GM23338 (cell line): ENCODE data around the gene CHGA. TPM values are rescaled to one million over a fixed set of nuclear protein-coding genes. Genes with fewer than 3 reads are reported as not detected.

Experiments used
- ATAC-seq: fragments of 200-7000 bp; cut with Tn5 transposase; 3 replicates; pipeline ENCODE4 v1.9.1; 2020
- DNase-seq: peaks from one replicate; pipeline ENCODE4 v3.0.0-alpha.2; 2015; ENCODE audit warnings: low spot score
- H2AFZ ChIP-seq: fragments of 200-600 bp; sonication (generic); 2 replicates; pipeline ENCODE4 v1.8.0; 2016; ENCODE audit warnings: antibody characterized with exemption, mild to moderate bottlenecking, moderate library complexity
- H3F3A ChIP-seq: fragments of 200-600 bp; sonication (generic); replicated peaks from 2 replicates; pipeline ENCODE4 v1.8.0; 2017; ENCODE audit warnings: antibody characterized with exemption, mixed run types, low read depth
- H3K27ac ChIP-seq: fragments of 200-600 bp; sonication (generic); 2 replicates; pipeline ENCODE4 v1.6.1; 2016; ENCODE audit warnings: low read depth
- H3K27me3 ChIP-seq: fragments of 200-600 bp; sonication (generic); 2 replicates; pipeline ENCODE4 v1.8.0; 2016; ENCODE audit warnings: mild to moderate bottlenecking, mixed run types, moderate library complexity; ENCODE audit not compliant: insufficient read depth
- H3K36me3 ChIP-seq: fragments of 200-600 bp; sonication (generic); 2 replicates; pipeline ENCODE4 v1.8.0; 2016; ENCODE audit warnings: mild to moderate bottlenecking; ENCODE audit not compliant: insufficient read depth
- H3K4me1 ChIP-seq: fragments of 200-600 bp; sonication (generic); 2 replicates; pipeline ENCODE4 v1.8.0; 2016; ENCODE audit warnings: mild to moderate bottlenecking, moderate library complexity; ENCODE audit not compliant: insufficient read depth
- H3K4me2 ChIP-seq: fragments of 200-600 bp; sonication (generic); 2 replicates; pipeline ENCODE4 v1.7.1; 2017; ENCODE audit warnings: mixed run types
- H3K4me3 ChIP-seq: fragments of 200-600 bp; sonication (generic); 2 replicates; pipeline ENCODE4 v1.6.1; 2016; ENCODE audit warnings: mixed run types
- H3K79me2 ChIP-seq: fragments of 200-600 bp; sonication (generic); replicated peaks from 2 replicates; pipeline ENCODE4 v1.8.0; 2017; ENCODE audit warnings: mild to moderate bottlenecking; ENCODE audit not compliant: insufficient read depth
- H3K9me2 ChIP-seq: fragments of 200-600 bp; sonication (generic); 2 replicates; pipeline ENCODE4 v1.8.0; 2017; ENCODE audit not compliant: insufficient read depth
- H4K20me1 ChIP-seq: fragments of 200-600 bp; sonication (generic); replicated peaks from 2 replicates; pipeline ENCODE4 v1.8.0; 2017; ENCODE audit warnings: mild to moderate bottlenecking; ENCODE audit not compliant: insufficient read depth
- H3K27ac Mint-ChIP-seq: 2 replicates; pipeline ENCODE4 v1.8.0; 2020; ENCODE audit warnings: inconsistent platforms, mild to moderate bottlenecking, moderate library complexity, mixed read lengths
- H3K27me3 Mint-ChIP-seq: 3 replicates; pipeline ENCODE4 v1.8.0; 2022; ENCODE audit warnings: low read depth, mild to moderate bottlenecking, moderate library complexity, mixed read lengths, inconsistent platforms; ENCODE audit not compliant: insufficient read depth, poor library complexity
- H3K36me3 Mint-ChIP-seq: 3 replicates; pipeline ENCODE4 v1.8.0; 2021; ENCODE audit warnings: low read depth, mild to moderate bottlenecking, inconsistent platforms, moderate library complexity, mixed read lengths
- H3K4me1 Mint-ChIP-seq: 3 replicates; pipeline ENCODE4 v1.8.0; 2020; ENCODE audit warnings: mild to moderate bottlenecking, inconsistent platforms, mixed read lengths
- H3K4me3 Mint-ChIP-seq: 3 replicates; pipeline ENCODE4 v1.8.0; 2021; ENCODE audit warnings: moderate library complexity, mild to moderate bottlenecking, inconsistent platforms, mixed read lengths
- H3K9me3 Mint-ChIP-seq: 3 replicates; pipeline ENCODE4 v1.8.0; 2020; ENCODE audit warnings: moderate library complexity, mild to moderate bottlenecking, inconsistent platforms, mixed read lengths
- CREB1 ChIP-seq: fragments of 250-450 bp; sonication (Bioruptor Pico); IDR thresholded peaks from 2 replicates; pipeline ENCODE4 v1.5.0; 2020; ENCODE audit warnings: low read depth, mild to moderate bottlenecking, moderate library complexity
- ETS1 ChIP-seq: IDR thresholded peaks from 2 replicates; pipeline ENCODE4 v1.6.1; 2016; ENCODE audit warnings: antibody characterized with exemption
- EZH2 ChIP-seq: fragments of 200-600 bp; sonication (generic); IDR thresholded peaks from one replicate; pipeline ENCODE4 v1.8.0; 2017; ENCODE audit warnings: antibody characterized with exemption, mild to moderate bottlenecking, low read depth; ENCODE audit not compliant: unreplicated experiment
- EZH2phosphoT487 ChIP-seq: fragments of 200-600 bp; sonication (generic); IDR thresholded peaks from one replicate; pipeline ENCODE4 v1.8.1; 2018; ENCODE audit warnings: antibody characterized with exemption; ENCODE audit not compliant: unreplicated experiment
- JUNB ChIP-seq: IDR thresholded peaks from one replicate; pipeline ENCODE4 v1.6.1; 2016; ENCODE audit warnings: antibody characterized with exemption; ENCODE audit not compliant: unreplicated experiment
- NANOG ChIP-seq: IDR thresholded peaks from 2 replicates; pipeline ENCODE4 v1.6.1; 2016; ENCODE audit warnings: antibody characterized with exemption, borderline replicate concordance
- POLR2AphosphoS5 ChIP-seq: IDR thresholded peaks from 2 replicates; pipeline ENCODE4 v1.6.1; 2016; ENCODE audit warnings: antibody characterized with exemption, low read depth
- REST ChIP-seq: IDR thresholded peaks from one replicate; pipeline ENCODE4 v1.6.1; 2018; ENCODE audit warnings: antibody characterized with exemption; ENCODE audit not compliant: unreplicated experiment
- ZNF114 ChIP-seq: fragments of 250-450 bp; sonication (Bioruptor Pico); IDR thresholded peaks from 2 replicates; pipeline ENCODE4 v1.5.0; 2020; ENCODE audit warnings: mild to moderate bottlenecking, moderate library complexity
- ZNF331 ChIP-seq: fragments of 250-450 bp; sonication (Bioruptor Pico); IDR thresholded peaks from 2 replicates; pipeline ENCODE4 v1.5.0; 2020; ENCODE audit warnings: low read depth, mild to moderate bottlenecking, moderate library complexity
- polyA plus RNA-seq: library from polyadenylated mRNA; unstranded; fragments of >200 nt; fragmentation: Nextera tagmentation; extraction: Ambion mirVana; gene quantifications from 2 replicates; pipeline ENCODE4 v1.2.1, GENCODE V29; 2016
- total RNA-seq: library from RNA; depleted of rRNA; stranded (reverse); fragments of >200 nt; shearing (Covaris generic); gene quantifications from 2 replicates; pipeline ENCODE4 v1.2.3, GENCODE V29; 2014

The CHGA gene
- total and polyA plus RNA-seq, 2 experiments from 2014 or later: 13.9 to 19.6 TPM

GRCh38 chr14:92958373-92959188 lies 35.6 kb downstream of the CHGA start (continued):
- TF ChIP-seq POLR2AphosphoS5 (no peak), EZH2 (no peak), CREB1 (CRISPR knock-in tag) (no peak), ZNF331 (no peak), REST (no peak), EZH2phosphoT487 (no peak), ZNF114 (CRISPR knock-in tag) (no peak)

GRCh38 chr14:92959189-92959531 lies 36.2 kb downstream of the CHGA start:
- peaks cover 16% of the 10 kb centered on the region for H3K27me3 Mint-ChIP-seq
- no peak for TF ChIP-seq ETS1
- TF ChIP-seq JUNB: no peak
- TF ChIP-seq POLR2AphosphoS5: no peak
- no peak for TF ChIP-seq EZH2phosphoT487
- no peak for TF ChIP-seq NANOG
- TF ChIP-seq ZNF114 (CRISPR knock-in tag): no peak
- TF ChIP-seq ZNF331: no peak
- Histone ChIP-seq H3K27ac (no peak overlapping the region), H3K4me1 (peaks cover 7% of the 10 kb centered on the region; the same call in 1 of the 2 replicates), H3K4me3 (no peak overlapping the region), H4K20me1 (peaks cover 6% of the 10 kb centered on the region; the same call in 1 of the 2 replicates), H3F3A (no peaks in the 10 kb centered on the region), H3K36me3 (no peaks in the 10 kb centered on the region), H3K4me2 (no peak overlapping the region), H2AFZ (no peak overlapping the region), H3K27me3 (no peaks in the 10 kb centered on the region), H3K79me2 (no peaks in the 10 kb centered on the region; the same call in 1 of the 2 replicates), H3K9me2 (no peaks in the 10 kb centered on the region)
- ATAC-seq (no peak), DNase-seq (no peak)
- peaks cover 26% of the 10 kb centered on the region for H3K36me3 Mint-ChIP-seq
- H3K4me3 Mint-ChIP-seq: no peak overlapping the region
- H3K27ac Mint-ChIP-seq: no peak overlapping the region
- no peaks in the 10 kb centered on the region for H3K9me3 Mint-ChIP-seq
- peaks cover 22% of the 10 kb centered on the region for H3K4me1 Mint-ChIP-seq
